Stimulated activated CD4-positive, alpha-beta T cell treated with anti-CD3 and anti-CD28 coated beads, Interleukin-15, amount 100 ng/mL, for 1 hour (primary cell): ENCODE measurements around the gene VCAN.

ENCODE experiments used
- DNase-seq, 2 donors: peaks; one replicate each; pipeline ENCODE4 v3.0.0-alpha.2; 2020; ENCODE audit warnings: low read depth in 1 of 2, low spot score in 1 of 2

Gene VCAN

GRCh38 chr5:83467371-83468035 lies 4.0 kb upstream of the VCAN start:
- no peak for DNase-seq

GRCh38 chr5:83469075-83469474 lies 2.5 kb upstream of the VCAN start:
- no peak for DNase-seq

GRCh38 chr5:83470526-83471404 lies 779 bp upstream of the VCAN start:
- DNase-seq: no peak

DNA sequence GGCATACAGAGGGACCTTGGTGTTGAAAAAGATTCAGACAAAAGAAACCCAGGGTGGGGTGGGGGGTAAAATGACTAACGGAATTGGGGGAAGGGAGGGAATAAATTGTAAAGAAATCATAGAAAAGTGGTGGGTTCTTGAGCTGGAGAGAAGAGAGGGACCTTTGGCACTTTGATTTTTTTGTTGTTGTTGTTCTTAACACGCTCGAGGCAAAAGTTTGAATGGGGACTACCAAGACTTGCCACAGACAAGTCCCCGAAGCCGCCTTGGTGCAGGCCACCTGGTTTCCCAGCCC lies 616 bp downstream of the VCAN start:
- no peak for DNase-seq

DNA sequence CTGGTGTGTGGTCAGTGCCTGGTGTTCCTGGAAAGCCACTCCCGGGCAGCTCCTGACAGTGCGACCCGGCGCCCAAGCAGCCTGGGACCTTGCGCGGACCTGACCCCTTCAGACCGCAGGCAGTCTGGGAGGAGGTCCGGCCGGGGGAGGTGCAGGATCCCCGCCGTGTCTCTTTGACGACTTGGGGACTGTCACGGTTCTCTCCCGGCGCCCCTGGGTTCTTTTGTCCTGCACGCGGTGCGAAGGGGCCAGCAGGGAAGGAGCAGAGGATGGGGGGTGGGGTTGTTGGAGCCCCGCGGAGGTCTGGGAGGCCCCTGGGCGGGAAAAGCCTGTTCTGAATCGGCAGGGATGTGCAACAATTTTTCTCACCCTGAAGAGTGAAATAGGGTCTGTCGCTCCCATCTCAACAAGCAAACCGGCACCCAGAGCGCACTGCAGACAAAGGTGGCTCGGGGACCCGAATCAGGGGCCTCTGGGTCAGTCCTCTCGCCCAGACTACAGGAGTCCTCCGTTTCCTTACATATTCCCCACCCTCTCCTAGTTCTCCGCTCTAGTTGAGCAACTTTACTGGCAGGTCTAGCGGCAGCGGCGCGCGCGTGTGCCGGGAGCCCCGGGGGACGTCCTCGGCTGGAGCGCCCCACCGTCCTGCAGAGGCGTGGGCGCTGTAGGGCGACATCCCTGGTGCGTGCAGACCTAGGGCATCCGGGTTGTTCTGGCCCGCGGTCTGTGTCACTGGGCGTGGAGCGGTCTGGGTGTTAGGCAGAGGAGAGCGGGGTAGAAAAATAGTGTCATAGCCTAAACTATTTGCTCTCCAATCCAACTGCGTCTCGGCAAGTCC lies 1.2 kb downstream of the VCAN start:
- no peak for DNase-seq

GRCh38 chr5:83473346-83474160 lies 2.0 kb downstream of the VCAN start:
- DNase-seq: no peak

GRCh38 chr5:83474161-83474796 lies 2.7 kb downstream of the VCAN start:
- no peak for DNase-seq

- DNase-seq: no peak
Observed at GRCh38 chr5:83474991-83475390, 3.4 kb downstream of the VCAN start.

DNA sequence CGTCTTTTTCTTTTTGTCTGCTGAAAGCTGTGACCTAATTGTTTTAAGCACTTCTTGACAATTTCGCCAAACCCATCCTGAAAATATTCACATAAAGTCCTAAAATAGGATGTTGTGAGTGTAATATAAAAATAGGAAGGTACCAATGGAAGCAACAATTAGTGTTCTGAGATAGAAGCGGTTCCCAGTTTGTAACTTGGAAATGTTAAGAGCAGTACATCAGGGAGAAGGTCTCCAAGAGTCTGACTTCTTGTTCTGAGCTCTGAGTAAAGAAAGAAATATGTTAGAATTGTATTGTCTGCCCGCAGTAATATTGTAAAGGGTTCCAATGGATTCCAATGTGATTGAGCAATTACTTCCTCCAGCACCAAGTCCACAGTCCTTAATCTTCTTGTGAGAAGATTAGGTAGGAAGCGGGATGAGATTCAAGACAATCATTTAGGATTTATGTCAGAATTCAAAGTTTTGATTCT lies 3.9 kb downstream of the VCAN start:
- no peak for DNase-seq

DNA sequence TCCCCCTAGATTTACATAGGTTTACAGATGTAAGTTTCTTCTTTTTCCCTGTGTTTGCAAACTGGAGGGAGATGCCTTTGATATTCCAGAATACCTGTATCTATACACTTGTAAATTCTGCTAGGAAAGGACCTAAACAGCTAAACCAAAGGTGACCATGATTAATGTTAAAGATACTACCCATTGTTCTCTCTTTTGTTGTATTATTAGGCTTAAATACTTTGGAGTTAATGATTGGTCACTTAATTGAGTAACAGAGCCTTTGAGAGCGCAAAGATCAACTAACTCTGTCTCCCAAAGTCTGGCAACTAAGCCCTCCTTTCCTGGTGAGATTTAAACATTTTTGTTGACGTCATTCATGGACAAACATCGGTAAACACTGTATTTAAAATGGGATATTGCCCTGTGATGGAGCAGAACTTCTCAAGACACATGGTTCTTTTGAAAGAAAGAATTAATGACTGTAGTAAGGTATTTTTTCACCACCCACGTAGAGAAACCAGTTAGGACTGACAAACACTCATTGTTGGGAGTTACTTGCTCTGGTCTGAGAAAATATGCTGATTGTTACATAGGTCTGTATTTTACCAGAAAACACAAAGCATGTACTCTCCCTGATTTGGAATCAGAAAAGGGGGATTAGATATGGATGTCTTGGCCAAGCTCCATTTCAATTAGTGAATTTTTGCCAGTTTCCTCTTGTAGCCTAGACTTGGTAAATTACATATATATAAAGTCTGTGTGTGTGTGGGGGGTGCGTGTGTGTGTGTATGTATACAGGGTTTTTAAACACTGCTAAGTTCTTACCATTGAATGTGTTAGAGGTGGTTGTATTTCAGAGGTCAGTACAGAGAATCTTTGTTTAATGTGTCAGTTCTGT lies 4.6 kb downstream of the VCAN start:
- no peak for DNase-seq

- no peak for DNase-seq
Observed at GRCh38 chr5:83482961-83483360, 11.4 kb downstream of the VCAN start.

DNA sequence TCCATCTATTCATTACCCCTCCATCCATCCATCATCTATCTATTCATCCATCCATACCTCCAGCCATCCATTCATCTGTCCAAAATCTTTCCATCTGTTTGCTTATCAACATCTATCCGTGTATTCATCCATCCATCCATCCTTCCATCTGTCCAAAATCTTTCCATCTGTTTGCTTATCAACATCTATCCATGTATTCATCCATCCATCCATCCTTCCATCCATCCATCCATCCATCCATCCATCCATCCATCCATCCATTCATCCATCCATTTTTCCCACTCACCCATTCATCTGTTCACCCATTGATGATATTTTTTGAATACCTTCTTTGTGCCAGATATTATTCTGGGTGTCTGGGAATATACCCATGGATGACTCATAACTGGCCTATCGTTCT lies 12.8 kb downstream of the VCAN start:
- DNase-seq: no peak

DNA sequence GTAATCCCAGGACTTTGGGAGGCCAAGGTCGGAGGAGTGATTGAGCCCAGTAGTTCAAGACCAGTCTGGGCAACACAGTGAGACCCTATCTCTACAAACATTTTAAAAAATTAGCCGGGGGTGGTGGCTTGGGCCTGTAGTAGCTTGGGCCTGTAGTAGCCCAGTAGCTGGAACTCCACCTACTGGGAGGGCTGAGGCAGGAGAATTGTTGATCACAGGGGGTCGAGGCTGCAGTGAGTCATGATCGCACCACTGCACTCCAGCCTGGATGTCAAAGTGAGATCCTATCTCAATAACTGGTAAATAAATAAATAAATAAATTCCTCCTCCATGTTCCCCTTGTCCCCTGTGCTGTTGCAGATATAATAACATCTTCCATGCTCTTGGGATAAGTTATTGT lies 14.3 kb downstream of the VCAN start:
- no peak for DNase-seq

- no peak for DNase-seq
Observed at GRCh38 chr5:83487155-83487554, 15.6 kb downstream of the VCAN start.

GRCh38 chr5:83488271-83488670 lies 16.7 kb downstream of the VCAN start:
- no peak for DNase-seq

GRCh38 chr5:83488821-83489220 lies 17.3 kb downstream of the VCAN start:
- DNase-seq: no peak

- DNase-seq: no peak
Observed at GRCh38 chr5:83490203-83490602, 18.7 kb downstream of the VCAN start.

DNA sequence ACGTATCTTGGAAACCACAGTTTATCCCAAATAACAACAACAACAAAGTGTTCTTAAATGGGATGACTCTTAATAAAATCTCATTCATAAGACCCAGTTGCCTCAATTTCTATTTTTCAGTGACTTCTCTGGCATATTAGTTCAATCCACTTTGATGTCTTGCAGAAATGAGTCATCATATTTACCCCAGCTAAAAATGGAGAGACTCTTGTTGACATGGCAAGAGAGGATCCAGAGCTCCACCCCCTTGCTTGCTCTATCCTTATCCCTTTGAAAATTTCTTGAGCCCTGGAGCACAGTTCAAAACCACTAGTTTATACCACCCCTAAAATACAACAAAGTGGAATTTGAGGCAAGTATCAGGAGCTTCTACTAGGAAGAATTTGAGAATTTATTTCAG lies 20.8 kb downstream of the VCAN start:
- DNase-seq: no peak

DNA sequence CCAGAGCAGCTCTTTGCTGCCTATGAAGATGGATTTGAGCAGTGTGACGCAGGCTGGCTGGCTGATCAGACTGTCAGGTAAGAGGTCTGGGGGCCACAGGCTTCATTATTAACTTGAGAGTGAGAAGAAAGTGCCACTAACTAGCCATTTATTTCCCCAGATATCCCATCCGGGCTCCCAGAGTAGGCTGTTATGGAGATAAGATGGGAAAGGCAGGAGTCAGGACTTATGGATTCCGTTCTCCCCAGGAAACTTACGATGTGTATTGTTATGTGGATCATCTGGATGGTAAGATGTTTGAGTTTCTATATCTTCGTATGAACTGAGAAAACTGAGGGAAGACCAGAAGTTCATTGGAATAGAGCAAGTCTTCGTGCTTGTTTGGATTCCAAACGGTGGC lies 22.1 kb downstream of the VCAN start:
- no peak for DNase-seq
